A375 (cell line): Measurements from ENCODE around the gene GBGT1. TPM values are rescaled to one million over a fixed set of nuclear protein-coding genes. Genes with fewer than 3 reads are reported as not detected.

Source experiments
- total RNA-seq: library from RNA; depleted of rRNA; stranded (reverse); fragments of >200 nt; shearing (Covaris generic); gene quantifications from 2 replicates; pipeline ENCODE4 v1.2.3, GENCODE V29; 2014; rRNA removed

Gene GBGT1
- 17.6 and 22.6 TPM in 2 replicates for total RNA-seq

GRCh38 chr9:133163504-133164172 lies at the start of gene GBGT1:
Gene GBGT1 (minus strand): TSS chr9:133163914. CDS start chr9:133162412, 1,502 bp downstream.

GRCh38 chr9:133208880-133209300 lies 45.2 kb upstream of the GBGT1 start, which contains the start of gene OBP2B:
Gene OBP2B (minus strand): TSS chr9:133209250. CDS start chr9:133209199, 51 bp downstream.

DNA sequence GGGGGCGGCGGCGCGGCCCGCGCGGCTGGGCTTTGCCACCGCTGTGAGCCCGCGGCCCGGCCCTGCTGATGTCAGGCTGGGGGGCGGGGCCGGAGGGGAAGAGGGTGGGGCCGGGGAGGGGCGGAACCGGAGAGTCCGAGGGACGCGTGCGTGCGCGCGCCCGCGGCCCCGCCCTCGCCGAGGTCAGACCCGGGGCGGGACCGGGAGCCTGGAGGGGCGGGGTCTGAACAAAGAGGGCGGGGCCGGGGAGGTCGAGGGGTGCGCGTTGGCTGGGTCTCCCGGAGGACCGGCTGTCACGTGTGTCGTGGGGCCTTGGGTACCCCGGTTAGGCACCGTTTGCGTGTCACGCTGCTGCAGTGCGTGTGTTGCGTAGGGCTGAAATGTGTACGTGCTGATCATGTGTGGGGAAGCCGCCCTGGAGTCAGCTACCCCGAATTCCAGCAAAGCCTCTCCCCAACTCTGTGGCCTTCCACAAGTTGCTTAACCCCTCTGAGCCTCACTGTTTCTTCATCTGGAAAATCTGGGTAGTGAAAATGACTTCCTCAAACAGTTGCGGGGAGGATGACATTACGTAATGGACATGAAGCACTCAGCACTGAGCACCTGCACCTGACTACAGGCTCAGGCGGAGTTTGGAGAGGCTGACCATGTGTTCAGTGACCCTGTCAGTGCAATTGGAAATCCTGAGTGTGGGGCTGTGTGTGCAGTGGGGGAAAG lies 42.4 kb downstream of the GBGT1 start, which contains the start of gene RALGDS:
Gene RALGDS (minus strand): TSS at position 43 of the 717 bp plus-strand sequence. CDS start 86 bp downstream, outside the sequence.

Other genes with a start within 250 kb of the GBGT1 start
- gene TSC1, start 219.3 kb downstream of the GBGT1 start, total RNA-seq, result 16.3 and 17.7 TPM in 2 replicates
- gene GFI1B, start 185.2 kb downstream of the GBGT1 start, total RNA-seq, result not detected in 2 replicates
- 94.9 and 101 TPM in 2 replicates for gene GTF3C5, start 132.9 kb downstream of the GBGT1 start, total RNA-seq
- 0.19 TPM in 1 of 2 replicates, not detected in the other for gene CEL, start 101.9 kb downstream of the GBGT1 start, total RNA-seq
- gene RALGDS, start 42.7 kb downstream of the GBGT1 start, total RNA-seq, result 32.5 and 40.5 TPM in 2 replicates
- gene OBP2B, start 45.3 kb upstream of the GBGT1 start, total RNA-seq, result not detected in 2 replicates
- not detected in 2 replicates for gene ABO, start 111.3 kb upstream of the GBGT1 start, total RNA-seq
- 56.2 and 62.8 TPM in 2 replicates for gene SURF6, start 172.3 kb upstream of the GBGT1 start, total RNA-seq
- gene MED22, start 184.2 kb upstream of the GBGT1 start, total RNA-seq, result 29.7 and 31.6 TPM in 2 replicates
- 2,460 and 2,581 TPM in 2 replicates for gene RPL7A, start 184.3 kb upstream of the GBGT1 start, total RNA-seq
- gene SURF1, start 192.6 kb upstream of the GBGT1 start, total RNA-seq, result 35.5 and 40.5 TPM in 2 replicates
- gene SURF2, start 192.6 kb upstream of the GBGT1 start, total RNA-seq, result 88.1 and 115 TPM in 2 replicates
- gene SURF4, start 212.1 kb upstream of the GBGT1 start, total RNA-seq, result 182 and 190 TPM in 2 replicates
- gene STKLD1, start 212.5 kb upstream of the GBGT1 start, total RNA-seq, result 0.41 TPM in 1 of 2 replicates, not detected in the other